ENCODE measurements around the gene MXRA8. TPM values are rescaled to one million over a fixed set of nuclear protein-coding genes. Genes with fewer than 3 reads are reported as not detected.

Gene MXRA8
- total RNA-seq, 1 donor from 2014 or later, result 440 TPM

DNA sequence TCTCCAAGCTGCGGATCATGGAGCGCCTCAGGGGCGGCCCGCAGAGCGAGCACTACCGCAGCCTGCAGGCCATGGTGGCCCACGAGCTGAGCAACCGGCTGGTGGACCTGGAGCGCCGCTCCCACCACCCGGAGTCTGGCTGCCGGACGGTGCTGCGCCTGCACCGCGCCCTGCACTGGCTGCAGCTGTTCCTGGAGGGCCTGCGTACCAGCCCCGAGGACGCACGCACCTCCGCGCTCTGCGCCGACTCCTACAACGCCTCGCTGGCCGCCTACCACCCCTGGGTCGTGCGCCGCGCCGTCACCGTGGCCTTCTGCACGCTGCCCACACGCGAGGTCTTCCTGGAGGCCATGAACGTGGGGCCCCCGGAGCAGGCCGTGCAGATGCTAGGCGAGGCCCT is 31.1 kb downstream of the MXRA8 start:
- TF ChIP-seq, protein P1, sequence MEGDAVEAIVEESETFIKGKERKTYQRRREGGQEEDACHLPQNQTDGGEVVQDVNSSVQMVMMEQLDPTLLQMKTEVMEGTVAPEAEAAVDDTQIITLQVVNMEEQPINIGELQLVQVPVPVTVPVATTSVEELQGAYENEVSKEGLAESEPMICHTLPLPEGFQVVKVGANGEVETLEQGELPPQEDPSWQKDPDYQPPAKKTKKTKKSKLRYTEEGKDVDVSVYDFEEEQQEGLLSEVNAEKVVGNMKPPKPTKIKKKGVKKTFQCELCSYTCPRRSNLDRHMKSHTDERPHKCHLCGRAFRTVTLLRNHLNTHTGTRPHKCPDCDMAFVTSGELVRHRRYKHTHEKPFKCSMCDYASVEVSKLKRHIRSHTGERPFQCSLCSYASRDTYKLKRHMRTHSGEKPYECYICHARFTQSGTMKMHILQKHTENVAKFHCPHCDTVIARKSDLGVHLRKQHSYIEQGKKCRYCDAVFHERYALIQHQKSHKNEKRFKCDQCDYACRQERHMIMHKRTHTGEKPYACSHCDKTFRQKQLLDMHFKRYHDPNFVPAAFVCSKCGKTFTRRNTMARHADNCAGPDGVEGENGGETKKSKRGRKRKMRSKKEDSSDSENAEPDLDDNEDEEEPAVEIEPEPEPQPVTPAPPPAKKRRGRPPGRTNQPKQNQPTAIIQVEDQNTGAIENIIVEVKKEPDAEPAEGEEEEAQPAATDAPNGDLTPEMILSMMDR (IDR thresholded peaks at IDR 0.05), result no peak
- DNase-seq (ENCODE audit: extremely low spot score, unreplicated experiment), result no peak
- Mint-ChIP-seq H3K27me3 (ENCODE audit: unreplicated experiment) (no peaks in the 10 kb centered on the region), H3K27ac (ENCODE audit: unreplicated experiment) (no peak overlapping the region), H3K36me3 (ENCODE audit: unreplicated experiment) (no peaks in the 10 kb centered on the region), H3K4me3 (ENCODE audit: unreplicated experiment) (no peak overlapping the region), H3K4me1 (ENCODE audit: unreplicated experiment) (peaks cover 36% of the 10 kb centered on the region), H3K9me3 (ENCODE audit: unreplicated experiment) (no peaks in the 10 kb centered on the region)

DNA sequence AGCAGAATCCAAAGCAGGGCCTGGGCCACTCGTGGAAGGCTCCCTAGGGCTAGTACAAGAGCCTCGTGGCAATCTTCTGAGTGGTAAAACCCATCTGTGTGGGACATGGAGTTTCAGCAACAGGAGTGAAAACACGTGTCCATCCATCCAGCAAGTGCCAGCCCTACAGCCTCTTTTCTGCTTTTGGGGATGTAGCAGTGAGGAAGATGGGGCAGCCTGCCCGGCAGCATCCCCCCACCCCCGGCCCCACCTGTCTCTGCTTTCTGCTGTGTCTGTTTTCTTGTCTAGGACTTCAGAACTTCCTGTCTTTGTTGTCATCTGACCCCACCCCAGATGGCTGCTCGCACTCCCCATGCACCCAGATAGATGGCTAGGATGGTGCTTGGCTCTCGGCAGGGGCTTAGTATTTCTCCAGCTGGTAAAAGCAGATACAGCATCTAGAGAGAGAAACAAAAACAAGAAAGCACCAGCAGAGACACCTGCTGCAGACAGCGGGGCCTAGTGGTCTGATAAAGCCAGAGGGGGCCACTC is 32.2 kb downstream of the MXRA8 start:
- H3K36me3 Mint-ChIP-seq (ENCODE audit: unreplicated experiment), result no peaks in the 10 kb centered on the region
- H3K4me1 Mint-ChIP-seq (ENCODE audit: unreplicated experiment), result peaks cover 35% of the 10 kb centered on the region
- no peaks in the 10 kb centered on the region for H3K27me3 Mint-ChIP-seq (ENCODE audit: unreplicated experiment)
- TF ChIP-seq, protein P1 (IDR thresholded peaks at IDR 0.05), result no peak
- H3K27ac Mint-ChIP-seq (ENCODE audit: unreplicated experiment), result no peak overlapping the region
- no peaks in the 10 kb centered on the region for H3K9me3 Mint-ChIP-seq (ENCODE audit: unreplicated experiment)
- H3K4me3 Mint-ChIP-seq (ENCODE audit: unreplicated experiment), result peak overlapping the region; percentile 68
- no peak for DNase-seq (ENCODE audit: extremely low spot score, unreplicated experiment)

DNA sequence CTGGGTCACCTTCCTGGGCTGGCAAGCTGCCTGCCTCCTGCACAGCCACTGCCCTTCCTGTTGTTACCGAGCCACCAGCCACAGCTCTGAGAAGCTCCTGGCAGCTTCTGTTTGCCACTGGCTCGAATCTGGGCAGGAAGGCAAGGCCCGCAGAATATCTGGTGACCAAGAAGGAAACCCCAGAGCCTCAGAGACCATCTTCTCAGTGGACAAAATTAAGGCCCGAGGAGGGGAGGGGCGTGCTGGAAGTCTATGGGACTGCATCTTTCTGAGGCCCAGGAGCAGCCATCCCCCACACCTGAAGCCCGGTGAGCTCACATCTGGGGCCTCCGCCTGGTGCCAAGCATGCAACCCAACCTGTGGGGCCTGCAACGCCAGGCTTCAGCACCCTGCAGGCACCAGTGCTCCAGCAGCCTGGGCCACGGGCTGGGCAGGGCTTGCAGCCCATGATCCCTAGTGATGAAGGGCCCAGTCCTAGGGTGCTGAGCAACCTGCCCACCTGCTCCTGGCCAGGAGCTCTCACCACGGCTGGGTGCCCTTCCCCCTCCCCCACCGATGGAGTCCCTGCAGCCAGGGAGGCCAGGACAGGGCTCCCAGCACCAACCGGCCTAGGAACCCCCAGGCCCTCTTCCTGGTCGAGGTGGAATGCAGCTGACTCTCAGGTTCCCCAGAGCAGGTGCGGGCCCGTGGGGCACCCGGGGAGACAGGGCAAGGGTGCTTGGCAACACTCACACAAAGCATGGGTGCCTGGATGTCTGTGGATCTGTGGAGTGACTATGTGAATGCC is 32.9 kb downstream of the MXRA8 start:
- H3K27ac Mint-ChIP-seq (ENCODE audit: unreplicated experiment), result no peak overlapping the region
- no peak for DNase-seq (ENCODE audit: extremely low spot score, unreplicated experiment)
- H3K4me1 Mint-ChIP-seq (ENCODE audit: unreplicated experiment), result peaks cover 28% of the 10 kb centered on the region
- H3K9me3 Mint-ChIP-seq (ENCODE audit: unreplicated experiment), result no peaks in the 10 kb centered on the region
- TF ChIP-seq, protein P1 (IDR thresholded peaks at IDR 0.05), result no peak
- peak overlapping the region; percentile 68 for H3K4me3 Mint-ChIP-seq (ENCODE audit: unreplicated experiment)
- no peaks in the 10 kb centered on the region for H3K36me3 Mint-ChIP-seq (ENCODE audit: unreplicated experiment)
- H3K27me3 Mint-ChIP-seq (ENCODE audit: unreplicated experiment), result no peaks in the 10 kb centered on the region

DNA sequence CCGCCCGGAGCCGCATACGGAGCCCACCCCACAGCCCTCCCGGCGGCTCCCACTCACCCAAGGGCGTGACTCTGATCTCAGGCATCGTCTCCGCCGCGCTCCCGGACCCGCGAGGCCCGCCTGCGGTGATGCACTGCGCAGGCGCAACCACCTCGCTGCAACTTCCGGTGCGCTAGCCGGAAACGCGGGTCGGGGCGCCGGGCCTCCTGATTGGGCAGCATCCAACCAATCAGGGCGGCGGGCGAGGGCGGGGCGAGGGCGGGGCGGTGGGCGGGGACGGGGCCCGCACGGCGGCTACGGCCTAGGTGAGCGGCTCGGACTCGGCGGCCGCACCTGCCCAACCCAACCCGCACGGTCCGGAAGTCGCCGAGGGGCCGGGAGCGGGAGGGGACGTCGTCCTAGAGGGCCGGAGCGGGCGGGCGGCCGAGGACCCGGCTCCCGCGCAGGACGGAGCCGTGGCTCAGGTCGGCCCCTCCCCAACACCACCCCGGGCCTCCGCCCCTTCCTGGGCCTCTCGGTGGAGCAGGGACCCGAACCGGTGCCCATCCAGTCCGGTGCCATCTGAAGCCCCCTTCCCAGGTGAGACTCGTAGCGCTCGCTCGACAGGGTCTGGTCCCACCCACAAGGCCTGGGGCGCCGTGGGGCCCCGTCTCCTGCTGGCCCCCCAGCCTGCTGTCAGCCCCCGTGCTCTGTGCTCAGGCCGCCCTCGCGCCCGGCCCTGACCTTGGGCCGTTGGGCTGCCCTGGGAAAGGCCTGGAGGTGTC is 33.6 kb downstream of the MXRA8 start, which contains the start of the genes CPTP and INTS11:
CPTP (plus strand) TSS at position 279 of the 764 bp plus-strand sequence. CDS start 2,109 bp downstream, outside the sequence.
INTS11 (minus strand) TSS at position 137 of the 764 bp plus-strand sequence; CDS start at position 85, 52 bp downstream.
- TF ChIP-seq, protein P1 (IDR thresholded peaks at IDR 0.05), result no peak
- H3K4me3 Mint-ChIP-seq (ENCODE audit: unreplicated experiment), result peak within 1 kb of the TSS; percentile 85
- no peaks in the 10 kb centered on the region for H3K9me3 Mint-ChIP-seq (ENCODE audit: unreplicated experiment)
- peak within 1 kb of the TSS; percentile 77 for H3K27ac Mint-ChIP-seq (ENCODE audit: unreplicated experiment)
- H3K36me3 Mint-ChIP-seq (ENCODE audit: unreplicated experiment), result peaks cover 4% of the 10 kb centered on the region
- H3K4me1 Mint-ChIP-seq (ENCODE audit: unreplicated experiment), result peaks cover 23% of the 10 kb centered on the region
- H3K27me3 Mint-ChIP-seq (ENCODE audit: unreplicated experiment), result no peaks in the 10 kb centered on the region
- DNase-seq (ENCODE audit: extremely low spot score, unreplicated experiment), result peak; percentile 99
